C4-2B (cell line): Measurements from ENCODE around the gene POLL.
"Not testable (repeated sequence)": the region's sequence is repeated elsewhere in the genome, so short reads cannot be mapped to it uniquely, and the experiment has no call there.

ENCODE experiments used
- ZFX ChIP-seq: fragments of 450-650 bp; IDR thresholded peaks from 2 replicates; pipeline ENCODE4 v1.6.1; 2017
- TF ChIP-seq, protein P1 (sequence below): fragments of 450-650 bp; conservative IDR thresholded peaks from 2 replicates; pipeline ENCODE4 v1.5.1; 2017; ENCODE audit warnings: mild to moderate bottlenecking

DNA sequence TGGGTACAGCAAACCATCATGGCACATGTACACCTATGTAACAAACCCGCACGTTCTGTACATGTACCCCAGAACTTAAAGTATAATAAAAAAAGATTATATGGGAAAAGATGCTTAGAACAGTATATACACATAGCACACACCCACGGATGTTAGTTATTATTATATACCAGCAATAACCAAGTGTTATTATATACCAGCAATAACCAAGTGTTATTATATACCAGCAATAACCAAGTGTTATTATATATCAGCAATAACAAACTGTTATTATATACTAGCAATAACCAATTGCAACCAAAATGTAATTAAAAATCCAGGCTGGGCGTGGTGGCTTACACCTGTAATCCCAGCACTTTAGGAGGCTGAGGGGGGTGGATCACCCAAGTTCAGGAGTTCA is 45.5 kb upstream of the POLL start:
- TF ChIP-seq, protein P1, sequence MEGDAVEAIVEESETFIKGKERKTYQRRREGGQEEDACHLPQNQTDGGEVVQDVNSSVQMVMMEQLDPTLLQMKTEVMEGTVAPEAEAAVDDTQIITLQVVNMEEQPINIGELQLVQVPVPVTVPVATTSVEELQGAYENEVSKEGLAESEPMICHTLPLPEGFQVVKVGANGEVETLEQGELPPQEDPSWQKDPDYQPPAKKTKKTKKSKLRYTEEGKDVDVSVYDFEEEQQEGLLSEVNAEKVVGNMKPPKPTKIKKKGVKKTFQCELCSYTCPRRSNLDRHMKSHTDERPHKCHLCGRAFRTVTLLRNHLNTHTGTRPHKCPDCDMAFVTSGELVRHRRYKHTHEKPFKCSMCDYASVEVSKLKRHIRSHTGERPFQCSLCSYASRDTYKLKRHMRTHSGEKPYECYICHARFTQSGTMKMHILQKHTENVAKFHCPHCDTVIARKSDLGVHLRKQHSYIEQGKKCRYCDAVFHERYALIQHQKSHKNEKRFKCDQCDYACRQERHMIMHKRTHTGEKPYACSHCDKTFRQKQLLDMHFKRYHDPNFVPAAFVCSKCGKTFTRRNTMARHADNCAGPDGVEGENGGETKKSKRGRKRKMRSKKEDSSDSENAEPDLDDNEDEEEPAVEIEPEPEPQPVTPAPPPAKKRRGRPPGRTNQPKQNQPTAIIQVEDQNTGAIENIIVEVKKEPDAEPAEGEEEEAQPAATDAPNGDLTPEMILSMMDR = not testable (repeated sequence)
- TF ChIP-seq ZFX = not testable (repeated sequence)
